T-helper 9 cell (primary cell): ENCODE data around the gene SERPINA4.

Source experiments
- DNase-seq: peaks from one replicate; pipeline ENCODE4 v3.0.0-alpha.2; 2020

The SERPINA4 gene

DNA sequence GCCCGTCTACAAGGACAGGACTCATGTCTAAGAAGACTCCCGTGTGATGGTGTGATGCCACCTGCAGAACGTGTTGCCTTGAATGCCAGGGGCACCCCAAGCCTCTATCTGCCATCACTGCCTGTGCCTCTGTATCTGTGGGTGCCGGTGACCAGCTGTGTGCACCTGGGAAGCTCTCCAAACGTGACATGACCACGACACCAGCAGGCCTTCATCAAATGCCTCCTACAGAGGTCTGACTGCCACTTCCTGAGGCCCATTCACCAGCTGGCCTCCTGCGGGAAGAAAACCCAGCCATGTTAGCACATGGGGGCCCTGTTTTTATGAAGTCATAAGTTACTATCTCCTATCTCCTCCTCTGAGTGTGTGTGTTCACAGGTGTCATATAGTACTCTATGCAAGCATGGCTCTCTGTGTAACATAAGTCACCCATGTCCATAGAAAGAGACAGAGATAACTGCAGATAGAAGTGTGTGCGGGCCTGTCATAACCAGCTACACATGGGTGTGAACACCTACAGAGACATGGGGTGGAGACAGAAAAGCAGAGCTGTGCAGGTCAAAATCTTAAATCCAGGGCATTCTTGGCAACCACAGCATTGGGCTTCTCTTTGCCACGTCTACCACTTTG lies 18.3 kb upstream of the SERPINA4 start:
- no peak for DNase-seq

DNA sequence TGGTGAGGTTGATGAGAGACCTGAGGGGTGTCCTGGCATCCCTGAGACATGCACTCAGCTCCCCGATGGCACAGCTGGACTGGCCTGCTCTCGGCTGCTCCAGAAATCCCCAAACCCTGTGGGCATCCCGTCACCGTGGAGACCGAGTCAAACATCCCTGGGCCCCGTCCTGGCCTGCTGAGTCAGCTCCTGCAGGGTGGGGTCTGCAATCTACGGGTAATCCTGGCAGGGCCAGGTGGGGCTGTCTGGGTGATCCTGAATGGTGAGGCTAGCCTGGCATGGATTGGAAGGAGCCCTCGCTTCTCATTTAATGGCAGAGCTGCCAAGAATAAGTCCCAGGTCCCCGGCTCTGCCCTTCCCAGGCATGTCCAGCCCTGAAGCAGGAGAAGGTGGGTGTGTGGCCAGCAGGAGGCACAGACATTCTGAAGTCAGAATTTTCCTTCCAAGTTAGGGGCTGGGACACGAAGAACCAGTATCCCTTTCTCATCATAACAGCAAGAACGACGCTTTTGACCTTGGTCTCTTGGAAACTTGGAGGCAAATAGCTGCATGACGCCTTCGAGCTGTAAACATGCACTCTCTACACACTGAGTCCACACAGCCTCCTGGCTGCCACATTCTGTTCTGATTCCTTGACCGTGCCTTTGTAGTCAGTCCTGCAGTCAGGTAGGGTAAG lies 17.7 kb upstream of the SERPINA4 start:
- no peak for DNase-seq

DNA sequence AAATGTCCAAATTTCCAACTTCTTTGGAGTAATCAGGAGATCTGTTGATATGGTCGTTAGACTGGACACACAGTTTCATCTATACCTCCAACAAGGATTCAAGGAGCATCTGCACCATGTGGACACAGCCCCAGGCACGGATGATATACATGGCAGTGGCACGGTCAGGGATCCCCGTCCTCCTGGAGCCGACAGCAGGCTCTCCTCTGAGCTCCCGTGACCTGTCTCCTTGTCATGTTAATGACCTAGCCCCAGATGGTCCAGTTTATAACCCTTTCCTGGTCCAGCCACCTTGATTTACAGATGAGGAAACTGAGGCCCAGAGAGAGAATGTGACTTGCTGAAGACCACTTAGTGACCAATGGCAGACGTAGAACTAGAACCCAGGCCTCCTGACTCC lies 16.5 kb upstream of the SERPINA4 start:
- no peak for DNase-seq

DNA sequence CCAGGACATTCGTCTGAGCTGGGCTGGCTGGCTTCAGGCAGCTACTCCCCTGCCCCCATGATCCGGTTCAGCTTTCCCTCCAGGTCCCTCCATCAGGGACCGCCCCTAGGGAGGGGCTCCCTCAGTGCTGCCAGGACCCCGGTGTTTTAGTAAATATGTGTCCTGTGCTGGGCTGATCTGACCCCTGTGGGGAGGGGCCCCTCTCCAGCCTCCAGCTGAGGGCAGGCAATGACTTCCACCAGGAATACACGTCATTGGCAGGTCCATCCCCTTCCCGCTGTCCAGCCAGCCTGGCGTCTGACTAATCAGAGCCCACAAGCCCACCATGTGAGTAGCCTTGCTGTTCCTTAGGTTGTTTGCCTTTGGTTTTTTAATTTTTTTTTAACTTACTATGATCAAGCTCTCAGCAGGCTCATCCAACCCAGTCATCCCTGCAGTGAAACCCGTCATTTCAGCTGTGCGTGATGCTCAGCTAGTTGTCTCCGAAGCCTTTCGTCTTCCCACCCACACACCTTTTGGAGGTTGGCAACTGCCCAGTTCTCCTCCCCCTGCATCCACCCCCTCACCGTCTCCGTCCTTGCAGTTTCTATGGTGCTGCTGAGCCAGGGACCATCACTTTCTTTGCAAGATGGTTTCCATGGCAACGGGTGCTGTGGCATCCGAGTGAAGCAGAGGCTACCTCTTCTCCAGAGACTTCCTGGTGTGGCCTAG lies 16.0 kb upstream of the SERPINA4 start:
- no peak for DNase-seq

DNA sequence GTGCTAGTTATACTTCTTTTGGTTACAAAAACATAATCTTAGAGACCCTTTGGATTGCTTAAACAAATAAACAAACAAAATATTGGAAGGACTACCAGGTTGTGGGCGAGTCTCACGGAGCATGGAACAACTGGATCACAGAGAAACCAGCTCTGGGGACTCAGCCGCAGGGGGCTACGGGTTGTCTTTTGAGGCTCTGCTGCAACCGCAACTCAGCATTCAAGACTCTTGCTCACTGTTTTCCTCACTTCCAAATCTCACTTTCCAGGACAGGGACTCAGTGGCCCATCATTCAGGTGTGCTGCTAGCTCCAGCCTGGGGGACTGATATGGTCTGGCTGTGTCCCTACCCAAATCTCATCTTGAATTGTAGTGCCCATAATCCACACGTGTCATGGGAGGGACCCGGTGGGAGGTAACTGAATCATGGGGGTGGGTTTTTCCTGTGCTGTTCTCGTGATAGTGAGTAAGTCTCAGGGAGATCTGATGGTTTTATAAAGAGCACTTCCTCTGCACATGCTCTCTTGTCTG lies 14.0 kb upstream of the SERPINA4 start:
- no peak for DNase-seq

DNA sequence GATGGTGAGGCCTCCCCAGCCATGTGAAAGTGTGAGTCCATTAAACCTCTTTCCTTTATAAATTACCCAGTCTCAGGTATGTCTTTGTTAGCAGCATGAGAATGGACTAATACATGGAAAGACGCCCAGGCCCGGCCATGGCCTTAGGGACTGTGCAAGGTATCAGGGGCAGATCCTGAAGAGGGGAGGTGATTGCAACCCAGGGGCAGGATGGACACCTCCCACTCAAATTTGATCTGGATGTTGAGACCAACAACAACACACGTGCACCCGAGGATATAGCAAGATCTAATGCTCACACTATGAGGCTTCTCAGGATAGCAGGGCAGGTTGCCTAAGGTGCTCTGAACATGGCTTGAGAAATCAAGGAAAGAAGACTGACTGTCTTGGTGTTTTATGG lies 13.5 kb upstream of the SERPINA4 start:
- DNase-seq, result no peak

DNA sequence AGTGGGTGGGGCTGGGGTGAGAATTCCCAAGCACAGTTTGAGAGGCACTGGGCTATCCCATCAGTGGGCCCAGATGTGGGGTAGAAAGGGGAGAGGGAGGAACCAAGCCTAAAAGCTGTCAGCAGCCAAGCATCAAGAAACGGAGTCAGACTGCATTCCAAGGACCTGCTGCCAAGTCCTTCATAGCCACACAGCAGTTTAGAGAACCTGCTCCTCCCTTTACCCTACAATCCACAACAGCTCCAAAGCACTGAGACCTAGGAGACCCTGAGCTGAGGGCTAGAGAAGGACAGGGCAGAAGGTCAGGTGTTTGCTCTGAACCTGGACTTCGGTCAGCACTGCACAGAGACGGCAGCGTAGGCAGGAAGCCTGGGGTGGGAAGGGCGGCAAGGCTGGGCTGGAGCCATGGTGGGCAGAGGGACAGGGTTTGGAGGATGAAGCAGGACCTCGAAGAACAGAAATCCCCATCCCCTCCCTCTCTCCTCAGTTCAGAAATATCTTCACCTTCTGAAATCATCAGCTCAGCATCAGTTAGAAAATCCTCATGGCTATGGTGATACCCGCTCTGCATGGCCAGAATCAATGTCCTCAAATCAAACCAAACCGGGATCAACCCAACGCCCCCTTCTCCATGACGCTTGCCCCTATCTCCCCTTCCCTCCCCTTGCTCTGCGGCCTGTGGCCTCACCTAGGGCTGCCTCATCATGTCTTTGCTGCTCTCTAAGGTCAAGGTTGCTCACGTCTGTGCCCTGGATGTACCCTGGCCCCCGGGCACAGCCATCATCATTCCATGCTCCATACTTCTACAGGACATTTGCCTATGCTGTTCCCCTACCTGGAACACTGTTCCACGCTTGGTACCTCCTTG lies 12.9 kb upstream of the SERPINA4 start:
- DNase-seq, result no peak

DNA sequence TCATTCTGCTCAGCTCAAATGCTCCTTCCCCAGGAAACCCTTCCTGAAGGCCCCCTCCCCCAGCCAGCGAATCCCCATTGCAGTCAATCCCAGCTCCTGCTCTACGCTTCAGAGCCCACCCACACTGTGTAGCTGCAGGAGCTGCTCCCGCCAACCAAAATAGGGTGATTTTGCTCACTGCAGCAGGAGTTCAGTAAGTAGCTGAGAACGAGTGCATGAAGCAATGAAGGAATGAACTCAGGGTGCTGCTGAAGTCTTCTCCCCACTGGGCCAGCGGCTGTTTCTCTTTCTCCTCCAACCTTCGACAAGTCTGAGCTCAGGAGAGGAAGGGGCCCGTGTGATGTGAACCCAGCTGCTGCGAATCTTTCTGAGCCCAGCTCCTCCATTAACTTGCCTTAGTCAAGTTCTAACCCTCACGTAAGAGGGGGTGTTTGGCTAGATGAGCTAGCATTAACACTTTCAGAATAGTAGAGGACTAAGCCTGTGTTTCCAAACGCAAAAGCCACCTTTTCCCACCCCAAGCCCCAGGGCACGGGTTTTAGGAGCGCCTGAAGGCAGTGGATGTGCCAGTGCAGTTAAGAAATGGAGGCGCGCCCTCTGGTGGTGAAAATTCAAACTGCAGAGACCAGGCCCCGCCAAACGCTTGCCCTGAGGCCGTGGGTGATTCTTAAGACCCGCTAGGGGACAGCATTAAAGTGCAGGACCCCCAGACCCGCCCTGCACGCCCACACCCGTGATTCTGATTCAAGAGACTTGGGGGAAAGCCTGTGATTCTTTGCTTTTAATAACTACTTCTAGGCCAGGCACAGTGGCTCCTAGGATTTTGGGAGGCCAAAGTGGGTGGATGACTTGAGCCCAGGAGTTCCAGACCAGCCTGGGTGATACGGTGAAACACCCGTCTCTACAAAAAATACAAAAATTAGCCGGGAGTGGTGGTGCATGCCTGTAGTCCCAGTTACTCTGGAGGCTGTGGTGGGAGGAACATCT lies 11.9 kb upstream of the SERPINA4 start:
- peak; percentile 42 for DNase-seq

DNA sequence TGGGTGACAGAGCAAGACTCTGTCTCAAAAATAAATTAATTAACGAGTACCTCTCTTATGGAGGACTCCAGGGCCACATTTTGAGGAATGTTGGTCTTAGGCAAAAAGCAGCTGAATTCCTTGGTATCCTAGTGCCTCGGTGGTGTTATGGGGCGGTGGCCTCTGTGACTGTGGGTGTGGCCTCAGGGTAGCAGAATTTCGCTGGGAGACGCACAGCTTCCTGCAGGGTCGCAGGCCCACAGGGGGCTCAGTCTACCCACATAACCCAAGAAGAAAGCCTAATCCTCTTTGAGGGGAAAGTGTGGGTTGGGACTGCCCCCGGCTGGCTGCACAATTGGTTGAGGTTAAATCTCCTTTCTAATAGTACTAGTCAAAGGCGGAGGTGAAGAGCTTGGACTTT lies 11.2 kb upstream of the SERPINA4 start:
- no peak for DNase-seq

DNA sequence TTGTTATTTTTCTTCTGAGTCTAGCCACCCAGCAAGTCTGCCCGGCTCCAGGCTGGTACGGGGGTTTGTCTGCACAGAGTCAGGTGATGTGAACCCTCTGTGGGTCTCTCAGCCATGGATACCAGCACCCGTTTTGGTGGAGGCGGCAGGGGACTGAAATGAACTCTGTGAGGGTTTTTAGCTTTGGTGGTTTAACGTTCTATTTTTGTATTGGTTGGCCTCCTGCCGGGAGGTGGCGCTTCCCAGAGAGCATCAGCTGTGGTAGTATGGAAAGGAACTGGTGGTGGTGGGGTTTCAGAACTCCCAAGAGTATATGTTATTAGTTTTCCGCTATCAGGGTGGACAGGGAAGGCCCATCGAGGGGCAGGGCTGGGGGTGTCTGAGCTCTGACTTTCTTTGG lies 5.3 kb upstream of the SERPINA4 start:
- DNase-seq, result no peak

DNA sequence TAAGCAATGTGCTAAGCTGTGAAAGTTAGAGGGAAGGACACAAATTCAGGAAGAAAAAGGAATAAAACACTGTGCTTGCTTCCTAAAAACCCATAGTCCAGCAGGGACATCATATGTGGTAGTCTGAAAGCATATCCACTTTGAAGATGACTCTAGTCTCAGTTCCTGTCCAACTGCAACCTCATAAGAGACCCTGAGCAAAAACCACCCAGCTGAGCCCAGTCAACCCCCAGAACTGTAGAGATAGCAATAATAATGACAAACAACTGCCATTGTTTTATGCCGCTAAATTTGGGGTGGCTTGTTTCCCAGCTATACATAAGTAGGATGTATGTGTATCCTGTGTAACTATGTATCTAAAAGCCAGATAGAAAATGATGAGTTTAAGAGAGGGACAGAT lies 3.9 kb upstream of the SERPINA4 start:
- no peak for DNase-seq

DNA sequence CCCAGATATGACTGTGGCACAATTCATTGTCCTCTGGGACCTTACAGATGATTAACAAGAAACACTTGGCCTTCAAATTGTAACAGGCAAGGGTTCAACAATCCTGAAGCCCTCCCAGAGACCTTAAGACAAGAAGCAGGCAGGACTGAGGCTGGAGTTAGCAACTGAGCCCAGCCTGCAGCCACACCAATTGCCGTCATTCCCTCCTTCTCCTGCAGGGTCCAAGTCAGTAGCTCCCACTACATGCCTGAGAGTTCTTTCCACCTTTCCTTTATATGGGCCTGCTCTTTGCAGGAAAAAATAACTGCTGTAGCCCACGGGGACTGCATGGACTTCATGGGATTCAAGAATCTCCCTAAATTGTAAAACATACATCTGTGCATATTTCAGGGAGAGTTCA lies 2.4 kb upstream of the SERPINA4 start:
- no peak for DNase-seq

DNA sequence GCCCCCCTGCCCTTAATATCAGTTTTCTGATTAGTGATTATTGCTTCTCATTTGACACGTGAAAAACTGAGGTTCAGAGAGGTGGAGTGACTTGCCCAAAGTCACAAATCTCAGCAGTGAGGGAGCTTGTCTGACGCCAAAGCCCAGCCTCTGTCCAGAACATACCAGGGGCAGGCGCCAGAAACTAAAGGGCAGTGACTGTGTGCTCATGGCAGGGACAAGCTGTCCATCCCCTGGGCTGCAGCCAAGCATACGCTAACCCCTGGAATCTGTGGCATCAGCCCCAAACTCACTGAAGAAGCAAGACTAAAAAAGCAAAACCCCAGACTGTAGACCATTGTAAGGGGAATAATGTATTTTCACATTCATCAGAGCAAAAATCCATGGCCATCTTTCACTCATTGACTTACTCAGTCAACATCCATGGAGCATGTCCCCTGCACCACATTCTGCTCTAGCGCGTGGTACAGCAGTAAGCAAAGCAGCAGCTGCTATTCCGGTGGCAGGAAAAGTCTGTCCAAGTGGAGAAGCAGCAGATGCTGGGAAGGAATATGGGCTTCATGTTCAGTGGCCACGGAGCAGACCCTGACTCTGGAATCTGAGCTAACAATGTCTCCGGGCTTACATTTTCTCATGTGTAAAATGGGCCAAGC lies 1.5 kb upstream of the SERPINA4 start:
- no peak for DNase-seq

DNA sequence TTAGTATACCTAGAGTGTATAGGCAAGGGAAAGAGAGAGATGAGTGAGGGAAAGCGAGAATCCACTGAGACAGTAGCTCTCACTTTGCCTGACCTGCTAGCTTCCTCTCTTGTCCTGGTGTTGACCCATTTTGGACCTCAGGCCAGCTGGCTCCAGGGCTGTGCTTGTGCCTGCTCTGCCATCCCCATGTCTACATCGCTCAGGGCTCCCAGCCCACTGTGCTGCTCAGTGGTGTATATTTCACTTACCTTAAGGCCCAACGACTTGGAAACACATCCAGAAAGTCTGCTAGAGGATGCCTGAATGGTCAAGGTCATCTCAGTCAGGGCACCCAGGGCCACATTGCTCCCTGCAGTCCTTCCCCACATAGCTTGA lies 964 bp upstream of the SERPINA4 start:
- no peak for DNase-seq

DNA sequence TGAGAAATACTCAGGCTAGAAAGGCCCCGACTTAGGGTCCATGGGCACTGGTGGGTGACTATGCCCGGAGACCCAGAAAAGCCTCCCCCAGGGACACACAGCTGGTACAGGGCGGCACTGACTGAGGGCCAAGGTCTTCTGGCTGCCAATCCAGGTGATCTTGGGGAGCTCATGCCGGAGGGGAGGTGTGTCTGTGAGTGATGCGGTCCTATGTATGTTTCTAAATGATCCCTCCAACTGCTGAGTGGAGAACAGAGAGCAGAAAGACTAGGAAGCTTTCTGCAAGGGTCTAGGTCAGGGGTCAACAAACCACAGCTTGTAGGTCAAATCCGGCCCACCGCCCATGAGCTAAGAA lies 391 bp downstream of the SERPINA4 start:
- no peak for DNase-seq

DNA sequence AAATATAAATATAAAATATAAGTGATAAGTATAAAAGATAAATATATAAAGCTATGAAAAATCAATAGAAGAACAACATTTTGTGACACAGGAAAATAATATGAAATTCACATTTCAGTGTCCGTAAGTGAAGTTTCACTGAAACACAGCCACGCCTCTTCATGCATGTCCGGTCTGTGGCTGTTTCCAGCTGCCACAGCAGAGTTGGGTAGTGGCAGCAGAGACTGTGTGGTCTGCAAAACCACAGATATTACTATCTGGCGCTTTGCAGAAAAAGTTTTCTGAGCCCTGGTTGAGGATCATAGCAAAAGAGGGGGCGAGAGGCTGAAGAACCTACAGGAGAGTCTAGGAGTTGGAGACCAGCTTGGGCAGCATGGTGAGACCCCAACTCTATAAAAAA lies 780 bp downstream of the SERPINA4 start:
- no peak for DNase-seq

DNA sequence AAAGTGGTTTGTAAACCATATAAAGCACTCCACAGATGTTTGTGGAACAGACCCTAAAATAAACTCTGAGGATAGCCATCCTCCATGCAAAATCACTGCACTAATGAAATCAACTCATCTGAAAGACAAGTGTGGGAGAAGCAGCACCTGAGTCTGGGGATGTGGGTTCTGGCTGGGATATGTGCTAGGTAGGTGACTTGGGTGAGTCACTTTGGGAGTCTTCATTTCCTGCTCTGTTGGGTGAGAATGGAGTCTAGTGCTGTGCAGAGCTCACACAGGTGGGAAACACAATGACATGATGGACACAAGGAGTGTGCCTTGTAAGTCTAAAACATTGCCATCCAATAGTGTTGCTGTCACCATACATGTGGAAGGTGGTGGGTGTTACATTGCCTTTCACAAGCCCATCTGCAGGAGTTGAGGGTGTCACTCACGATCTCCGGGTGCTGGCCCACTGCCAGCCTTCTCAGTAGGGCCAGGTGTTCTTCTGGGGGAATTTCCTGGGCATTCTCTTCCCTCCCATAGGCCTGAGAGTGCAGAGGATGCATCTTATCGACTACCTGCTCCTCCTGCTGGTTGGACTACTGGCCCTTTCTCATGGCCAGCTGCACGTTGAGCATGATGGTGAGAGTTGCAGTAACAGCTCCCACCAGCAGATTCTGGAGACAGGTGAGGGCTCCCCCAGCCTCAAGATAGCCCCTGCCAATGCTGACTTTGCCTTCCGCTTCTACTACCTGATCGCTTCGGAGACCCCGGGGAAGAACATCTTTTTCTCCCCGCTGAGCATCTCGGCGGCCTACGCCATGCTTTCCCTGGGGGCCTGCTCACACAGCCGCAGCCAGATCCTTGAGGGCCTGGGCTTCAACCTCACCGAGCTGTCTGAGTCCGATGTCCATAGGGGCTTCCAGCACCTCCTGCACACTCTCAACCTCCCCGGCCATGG lies 2.0 kb downstream of the SERPINA4 start:
- no peak for DNase-seq

DNA sequence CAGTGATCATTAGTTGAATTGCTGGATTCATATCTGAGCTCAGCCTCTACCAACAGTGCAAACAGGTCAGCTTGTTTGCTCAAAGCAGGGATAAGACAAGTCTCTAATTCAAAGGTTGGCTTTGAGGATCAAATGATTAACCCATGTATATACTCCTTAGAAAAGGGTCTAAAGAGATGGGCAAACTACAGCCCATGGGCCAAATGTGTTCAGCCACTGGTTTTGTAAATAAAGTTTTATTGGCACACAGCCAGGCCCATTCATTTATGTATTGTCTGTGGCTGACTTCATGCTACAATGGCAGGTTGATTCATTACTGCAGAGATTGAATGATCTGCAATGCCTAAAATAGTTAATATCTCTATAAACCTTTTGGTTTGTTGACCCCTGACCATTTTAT lies 3.1 kb downstream of the SERPINA4 start:
- no peak for DNase-seq

DNA sequence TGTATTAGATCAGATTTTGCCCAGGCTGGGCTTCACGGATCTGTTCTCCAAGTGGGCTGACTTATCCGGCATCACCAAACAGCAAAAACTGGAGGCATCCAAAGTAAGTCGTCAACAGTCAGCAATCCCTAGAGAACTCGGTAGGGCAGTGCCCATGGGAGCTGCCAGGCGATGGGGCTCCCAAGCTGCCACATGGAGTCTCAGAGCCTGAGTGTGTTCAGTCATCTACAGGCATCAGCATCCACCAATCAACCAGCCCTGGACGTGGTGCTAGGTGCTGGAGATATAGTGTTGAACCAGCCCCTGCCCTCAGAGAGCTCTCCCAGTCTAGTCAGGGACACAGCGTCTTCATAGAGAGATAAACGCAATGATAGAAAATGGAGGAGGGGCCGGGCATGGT lies 6.9 kb downstream of the SERPINA4 start:
- no peak for DNase-seq

DNA sequence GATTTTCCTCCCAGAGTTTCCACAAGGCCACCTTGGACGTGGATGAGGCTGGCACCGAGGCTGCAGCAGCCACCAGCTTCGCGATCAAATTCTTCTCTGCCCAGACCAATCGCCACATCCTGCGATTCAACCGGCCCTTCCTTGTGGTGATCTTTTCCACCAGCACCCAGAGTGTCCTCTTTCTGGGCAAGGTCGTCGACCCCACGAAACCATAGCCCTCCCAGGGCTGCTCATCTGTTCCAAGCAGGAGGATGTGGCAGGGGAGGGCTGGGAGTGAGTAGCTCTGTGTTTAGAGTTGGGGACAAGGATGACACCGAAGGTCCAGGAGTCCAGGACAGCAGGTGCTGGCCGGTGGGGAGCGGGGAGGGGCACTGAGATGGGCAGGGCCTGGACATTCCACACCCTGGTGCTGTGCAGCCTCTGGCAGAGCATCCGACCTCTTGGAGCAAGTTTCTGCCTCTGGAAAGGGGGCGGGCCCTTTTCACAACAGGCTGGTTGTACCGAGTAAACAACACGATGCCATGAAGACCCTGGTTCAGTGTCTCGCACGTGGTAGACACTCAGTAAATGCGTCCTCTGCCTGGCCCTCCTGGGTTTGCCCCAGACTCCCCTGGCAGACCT lies 8.2 kb downstream of the SERPINA4 start:
- no peak for DNase-seq
